Parathyroid adenoma (tissue), 2 donors: Measurements from ENCODE around the gene PCARE.

Source experiments
- H2AFZ ChIP-seq: fragments of 300-600 bp; sonication (generic); one replicate; pipeline ENCODE4 v1.7.0; 2017; ENCODE audit warnings: antibody characterized with exemption, mild to moderate bottlenecking
- H3K27ac ChIP-seq: fragments of 300-600 bp; sonication (generic); one replicate; pipeline ENCODE4 v1.7.0; 2017
- H3K27me3 ChIP-seq: fragments of 300-600 bp; sonication (generic); one replicate; pipeline ENCODE4 v1.7.0; 2017; ENCODE audit warnings: low read length; ENCODE audit not compliant: control insufficient read depth, insufficient read depth
- H3K36me3 ChIP-seq: fragments of 300-600 bp; sonication (generic); one replicate; pipeline ENCODE4 v1.7.0; 2017; ENCODE audit warnings: low read length; ENCODE audit not compliant: control insufficient read depth, insufficient read depth
- H3K4me1 ChIP-seq: fragments of 300-600 bp; sonication (generic); one replicate; pipeline ENCODE4 v1.7.0; 2017; ENCODE audit warnings: control low read depth
- H3K4me2 ChIP-seq: fragments of 300-600 bp; sonication (generic); one replicate; pipeline ENCODE4 v1.7.0; 2017; ENCODE audit warnings: low read length
- H3K4me3 ChIP-seq: fragments of 300-600 bp; sonication (generic); one replicate; pipeline ENCODE4 v1.7.0; 2017; ENCODE audit warnings: low read depth, low read length
- H3K79me2 ChIP-seq: fragments of 300-600 bp; sonication (generic); one replicate; pipeline ENCODE4 v1.7.0; 2017; ENCODE audit warnings: control low read depth
- H3K9ac ChIP-seq: fragments of 300-600 bp; sonication (generic); one replicate; pipeline ENCODE4 v1.7.0; 2017; ENCODE audit warnings: mild to moderate bottlenecking
- H3K9me3 ChIP-seq: fragments of 300-600 bp; sonication (generic); one replicate; pipeline ENCODE4 v1.7.0; 2017; ENCODE audit warnings: low read length; ENCODE audit not compliant: control insufficient read depth
- TF ChIP-seq, protein P1 (sequence below): fragments of 300-600 bp; sonication (generic); IDR thresholded peaks from one replicate; pipeline ENCODE4 v1.7.0; 2017; ENCODE audit warnings: antibody characterized with exemption, mild to moderate bottlenecking
- donor health status: primary hyperparathyroidism.

The PCARE gene

DNA sequence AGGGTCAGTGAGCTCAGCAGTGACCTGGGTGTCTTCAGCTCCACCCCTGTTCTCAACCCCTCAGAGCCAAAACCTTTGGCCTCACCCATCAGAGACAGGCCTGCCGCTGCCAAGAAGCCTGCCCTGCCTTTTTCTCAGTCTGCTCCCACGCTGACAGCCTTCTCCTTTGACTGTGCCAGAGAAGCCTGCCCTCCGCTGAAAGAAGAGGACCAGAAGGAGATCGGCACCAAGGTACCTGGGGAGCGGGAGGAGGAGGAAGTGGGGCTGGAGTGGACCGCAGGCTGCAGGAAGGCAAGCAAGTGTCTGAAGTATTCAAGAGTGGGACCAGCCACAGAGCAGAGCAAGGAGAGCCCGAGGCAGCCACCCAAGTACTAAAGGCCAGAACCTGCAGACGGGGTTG, 60.0 kb downstream of the PCARE start:
- H3K79me2 ChIP-seq: no peaks in the 10 kb centered on the region
- no peaks in the 10 kb centered on the region for H3K4me1 ChIP-seq
- no peaks in the 10 kb centered on the region for H3K27me3 ChIP-seq
- H3K4me3 ChIP-seq: no peak overlapping the region
- no peak overlapping the region for H3K4me2 ChIP-seq
- no peak overlapping the region for H3K9ac ChIP-seq
- no peaks in the 10 kb centered on the region for H3K9me3 ChIP-seq
- no peaks in the 10 kb centered on the region for H3K36me3 ChIP-seq
- no peak overlapping the region for H3K27ac ChIP-seq
- no peak overlapping the region for H2AFZ ChIP-seq
- TF ChIP-seq, protein P1, sequence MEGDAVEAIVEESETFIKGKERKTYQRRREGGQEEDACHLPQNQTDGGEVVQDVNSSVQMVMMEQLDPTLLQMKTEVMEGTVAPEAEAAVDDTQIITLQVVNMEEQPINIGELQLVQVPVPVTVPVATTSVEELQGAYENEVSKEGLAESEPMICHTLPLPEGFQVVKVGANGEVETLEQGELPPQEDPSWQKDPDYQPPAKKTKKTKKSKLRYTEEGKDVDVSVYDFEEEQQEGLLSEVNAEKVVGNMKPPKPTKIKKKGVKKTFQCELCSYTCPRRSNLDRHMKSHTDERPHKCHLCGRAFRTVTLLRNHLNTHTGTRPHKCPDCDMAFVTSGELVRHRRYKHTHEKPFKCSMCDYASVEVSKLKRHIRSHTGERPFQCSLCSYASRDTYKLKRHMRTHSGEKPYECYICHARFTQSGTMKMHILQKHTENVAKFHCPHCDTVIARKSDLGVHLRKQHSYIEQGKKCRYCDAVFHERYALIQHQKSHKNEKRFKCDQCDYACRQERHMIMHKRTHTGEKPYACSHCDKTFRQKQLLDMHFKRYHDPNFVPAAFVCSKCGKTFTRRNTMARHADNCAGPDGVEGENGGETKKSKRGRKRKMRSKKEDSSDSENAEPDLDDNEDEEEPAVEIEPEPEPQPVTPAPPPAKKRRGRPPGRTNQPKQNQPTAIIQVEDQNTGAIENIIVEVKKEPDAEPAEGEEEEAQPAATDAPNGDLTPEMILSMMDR: no peak

DNA sequence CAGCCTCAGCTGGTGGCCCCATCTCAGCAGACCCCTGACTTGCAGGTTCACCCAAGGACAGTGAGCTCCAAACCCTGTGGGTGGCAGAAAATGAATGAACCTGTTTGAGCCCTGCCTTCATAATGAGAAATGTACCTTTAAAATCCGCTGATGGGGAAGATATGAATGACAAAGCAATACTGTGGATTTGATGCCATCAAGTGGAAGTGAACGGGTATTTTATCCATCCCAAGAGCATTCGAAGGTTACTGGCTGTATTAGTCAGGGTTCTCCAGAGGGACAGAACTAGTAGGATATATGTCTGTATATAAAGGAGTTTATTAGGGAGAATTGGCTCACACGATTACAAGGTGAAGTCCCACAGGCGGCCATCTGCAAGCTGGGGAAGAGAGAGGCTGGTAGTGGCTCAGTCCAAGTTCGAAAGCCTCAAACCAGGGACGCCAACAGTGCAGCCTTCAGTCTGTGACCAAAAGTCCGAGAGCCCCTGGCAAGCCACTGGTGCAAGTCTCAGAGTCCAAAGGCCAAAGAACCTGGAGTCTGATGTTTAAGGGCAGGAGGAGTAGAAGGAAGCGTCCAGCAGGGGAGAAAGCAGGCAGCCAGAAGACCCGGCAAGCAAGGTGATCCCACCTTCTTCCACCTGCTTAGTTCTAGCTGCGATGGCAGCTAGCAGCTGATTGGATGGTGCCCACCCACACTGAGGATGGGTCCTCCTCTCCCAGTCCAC, 61.1 kb downstream of the PCARE start:
- no peaks in the 10 kb centered on the region for H3K79me2 ChIP-seq
- H3K9ac ChIP-seq: no peak overlapping the region
- no peak overlapping the region for H3K4me3 ChIP-seq

DNA sequence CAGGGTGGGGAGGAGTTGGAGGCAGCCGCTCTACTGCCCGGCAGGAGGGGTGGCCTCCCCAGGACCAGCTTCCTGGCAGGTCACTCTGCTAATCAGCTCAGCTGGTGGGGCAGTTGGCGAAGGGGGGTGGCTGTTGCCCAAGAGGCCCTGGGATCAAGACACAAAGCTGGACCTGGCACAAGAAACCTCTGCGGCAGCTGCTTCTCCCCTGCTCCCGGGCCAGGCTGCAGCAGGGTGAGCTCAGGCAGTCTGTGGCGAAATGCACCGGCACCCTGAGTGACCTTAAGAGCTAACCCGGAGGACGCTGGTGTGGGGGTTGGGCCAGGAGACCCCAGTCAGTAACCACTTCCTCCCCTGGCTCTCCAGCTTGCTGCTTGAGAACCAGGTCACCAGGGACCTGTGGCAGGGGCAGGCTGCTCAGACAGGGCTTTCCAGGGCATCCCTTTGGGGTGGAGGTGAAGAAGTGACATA, 62.1 kb downstream of the PCARE start:
- TF ChIP-seq, protein P1: no peak
- H3K4me2 ChIP-seq: no peak overlapping the region
- no peak overlapping the region for H3K27ac ChIP-seq
- no peak overlapping the region for H3K9ac ChIP-seq
- H3K9me3 ChIP-seq: no peaks in the 10 kb centered on the region
- no peak overlapping the region for H3K4me3 ChIP-seq
- H3K79me2 ChIP-seq: no peaks in the 10 kb centered on the region
- no peaks in the 10 kb centered on the region for H3K27me3 ChIP-seq
- H3K4me1 ChIP-seq: no peaks in the 10 kb centered on the region
- H3K36me3 ChIP-seq: no peaks in the 10 kb centered on the region
- H2AFZ ChIP-seq: no peak overlapping the region

More for the DNA sequence above, 61.1 kb downstream of the PCARE start:
- H3K4me1 ChIP-seq: no peaks in the 10 kb centered on the region
- H2AFZ ChIP-seq: no peak overlapping the region
- H3K9me3 ChIP-seq: no peaks in the 10 kb centered on the region
- H3K36me3 ChIP-seq: no peaks in the 10 kb centered on the region
- TF ChIP-seq, protein P1: no peak
- H3K4me2 ChIP-seq: no peak overlapping the region
- H3K27ac ChIP-seq: no peak overlapping the region
- H3K27me3 ChIP-seq: no peaks in the 10 kb centered on the region
